Measurements from ENCODE around the gene TMEM14C. TPM values are rescaled to one million over a fixed set of nuclear protein-coding genes. Genes with fewer than 3 reads are reported as not detected.

Gene TMEM14C
- total RNA-seq, 1 donor from 2014 or later, result 93.4 TPM

Small RNA genes within 50 kb of the gene (small RNA-seq; reads per million reads assigned to genes)
- gene RF00019 (not detected), gene RNA5SP203 (not detected)

Other genes with a start within 250 kb of the TMEM14C start
- gene GCNT2, start 201.7 kb upstream of the TMEM14C start, total RNA-seq, result 3.1 TPM
- not detected for gene C6orf52, start 28.5 kb upstream of the TMEM14C start, total RNA-seq
- gene PAK1IP1, start 28.1 kb upstream of the TMEM14C start, total RNA-seq, result 7.3 TPM
- gene TMEM14B, start 24.7 kb downstream of the TMEM14C start, total RNA-seq, result 65.2 TPM
- not detected for gene MAK, start 115.5 kb downstream of the TMEM14C start, total RNA-seq
- gene GCM2, start 159.0 kb downstream of the TMEM14C start, total RNA-seq, result not detected
- 1.6 TPM for gene SYCP2L, start 164.0 kb downstream of the TMEM14C start, total RNA-seq

All from skeletal muscle tissue (tissue), 2 donors.